Suprapubic skin (tissue), 4 donors: ENCODE measurements around the gene ATP2C2. TPM values are rescaled to one million over a fixed set of nuclear protein-coding genes. Genes with fewer than 3 reads are reported as not detected.

Experiments
- DNase-seq, 2 donors: peaks; one replicate each; pipeline ENCODE4 v3.0.0-alpha.2; 2019; ENCODE audit warnings: low spot score in 2 of 2
- H3K27ac ChIP-seq: fragments of 200-600 bp; sonication (generic); one replicate; pipeline ENCODE4 v1.5.1; 2019
- H3K27me3 ChIP-seq: fragments of 200-600 bp; sonication (generic); one replicate; pipeline ENCODE4 v1.5.1; 2019
- H3K36me3 ChIP-seq: fragments of 200-600 bp; sonication (generic); one replicate; pipeline ENCODE4 v1.5.1; 2019
- H3K4me1 ChIP-seq: fragments of 200-600 bp; sonication (generic); one replicate; pipeline ENCODE4 v1.5.1; 2019
- H3K4me3 ChIP-seq: fragments of 200-600 bp; sonication (generic); one replicate; pipeline ENCODE4 v1.5.1; 2019; ENCODE audit warnings: mild to moderate bottlenecking
- H3K9me3 ChIP-seq: fragments of 200-600 bp; sonication (generic); one replicate; pipeline ENCODE4 v1.5.1; 2019
- CTCF ChIP-seq, 2 donors: fragments of 200-600 bp in 1 of 2; fragments of 450-650 bp in 1 of 2; sonication (generic) in 1 of 2; IDR thresholded peaks; one replicate each; pipeline ENCODE4 v1.5.1; 2016 to 2019; ENCODE audit warnings: antibody characterized with exemption in 2 of 2, mild to moderate bottlenecking in 1 of 2, moderate library complexity in 1 of 2
- EP300 ChIP-seq: sonication (generic); formaldehyde crosslinking; IDR thresholded peaks from one replicate; pipeline ENCODE4 v1.6.1; 2017; ENCODE audit warnings: antibody characterized with exemption
- POLR2A ChIP-seq, 2 donors: fragments of 450-650 bp; IDR thresholded peaks; one replicate each; pipeline ENCODE4 v1.6.1; 2017; ENCODE audit warnings: antibody characterized with exemption in 2 of 2, mild to moderate bottlenecking in 2 of 2, moderate library complexity in 2 of 2
- POLR2AphosphoS5 ChIP-seq, 3 donors: sonication (generic); formaldehyde crosslinking; IDR thresholded peaks; one replicate each; pipeline ENCODE4 v1.6.1; 2017; ENCODE audit warnings: antibody characterized with exemption in 3 of 3
- WGBS: methylation state at CpG from one replicate; pipeline ENCODE4 v1.1.5; 2018; 5-methylcytosine and 5-hydroxymethylcytosine counted together
- total RNA-seq, 4 donors: library from RNA; depleted of rRNA; stranded (reverse); fragments of >200 nt; gene quantifications; one replicate each; pipeline ENCODE4 v1.1.0, GENCODE V29; 2016

ATP2C2 gene
- 10 to 100 TPM; 28.0 to 85.6 (median 40.3) TPM for total RNA-seq

GRCh38 chr16:84368308-84368996 lies at the start of gene ATP2C2:
Gene ATP2C2, plus strand, starts transcription at chr16:84368538. Its CDS starts 78 bp downstream, at chr16:84368616.
- Histone ChIP-seq H3K27ac (no peak within 1 kb of the TSS), H3K9me3 (no peaks in the 10 kb centered on the region), H3K36me3 (no peaks in the 10 kb centered on the region), H3K4me3 (peak within 1 kb of the TSS; percentile 41), H3K27me3 (peaks cover 56% of the 10 kb centered on the region), H3K4me1 (peaks cover 11% of the 10 kb centered on the region)
- no peak for DNase-seq
- 7% methylated on average over 19 of the region's 66 CpGs for WGBS
- TF ChIP-seq POLR2AphosphoS5 (IDR thresholded peaks at IDR 0.05) (no peak), EP300 (no peak), POLR2A (IDR thresholded peaks at IDR 0.05) (no peak), CTCF (IDR thresholded peaks at IDR 0.05) (no peak)

DNA sequence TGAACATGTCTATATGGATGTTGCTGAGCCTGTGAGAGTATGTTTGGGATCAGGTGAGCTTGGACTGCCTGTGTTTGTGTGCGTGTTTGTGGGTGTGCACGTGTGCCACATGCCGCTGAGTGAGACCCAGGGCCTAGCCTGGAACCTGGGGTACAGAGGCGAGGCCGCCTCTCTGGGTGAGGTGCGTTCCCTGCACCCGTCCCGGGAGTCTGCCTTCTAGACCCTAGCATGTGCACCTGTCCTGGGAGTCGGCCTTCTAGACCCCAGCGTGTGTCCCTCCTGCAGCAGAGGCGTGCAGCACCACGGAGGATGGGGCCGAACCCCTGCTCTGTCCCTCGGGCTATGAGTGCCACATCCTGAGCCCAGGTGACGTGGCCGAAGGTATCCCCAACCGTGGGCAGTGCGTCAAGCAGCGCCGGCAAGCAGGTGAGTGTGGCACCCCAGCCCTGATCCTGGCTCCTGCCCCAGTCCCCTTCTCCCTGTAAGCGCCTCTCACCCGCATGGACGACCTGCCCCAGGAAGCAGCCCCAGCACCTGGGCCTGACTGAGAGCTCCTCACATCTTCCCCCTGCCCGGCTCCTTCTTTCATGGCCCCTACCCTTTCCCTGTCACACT lies 49.1 kb upstream of the ATP2C2 start:
- TF ChIP-seq CTCF (IDR thresholded peaks at IDR 0.05) (no peak), EP300 (no peak), POLR2AphosphoS5 (IDR thresholded peaks at IDR 0.05) (no peak), POLR2A (IDR thresholded peaks at IDR 0.05) (no peak)
- H3K4me3 ChIP-seq = no peak overlapping the region
- no peak overlapping the region for H3K27ac ChIP-seq
- no peaks in the 10 kb centered on the region for H3K36me3 ChIP-seq
- DNase-seq = no peak
- no peaks in the 10 kb centered on the region for H3K4me1 ChIP-seq
- H3K9me3 ChIP-seq = peaks cover 5% of the 10 kb centered on the region
- peaks cover 5% of the 10 kb centered on the region for H3K27me3 ChIP-seq
- 97% methylated on average over 10 of the region's 24 CpGs for WGBS

GRCh38 chr16:84320511-84320910 lies 47.8 kb upstream of the ATP2C2 start:
- peaks cover 5% of the 10 kb centered on the region for H3K27me3 ChIP-seq
- peaks cover 5% of the 10 kb centered on the region for H3K9me3 ChIP-seq
- WGBS = 73% methylated on average over 5 of the region's 5 CpGs
- no peak overlapping the region for H3K27ac ChIP-seq
- H3K4me1 ChIP-seq = no peaks in the 10 kb centered on the region
- no peak for DNase-seq
- TF ChIP-seq POLR2AphosphoS5 (IDR thresholded peaks at IDR 0.05) = no peak
- no peak for TF ChIP-seq EP300
- no peak for TF ChIP-seq POLR2A (IDR thresholded peaks at IDR 0.05)
- no peak for TF ChIP-seq CTCF (IDR thresholded peaks at IDR 0.05)
- H3K4me3 ChIP-seq = no peak overlapping the region
- H3K36me3 ChIP-seq = no peaks in the 10 kb centered on the region

GRCh38 chr16:84321932-84322331 lies 46.4 kb upstream of the ATP2C2 start:
- H3K9me3 ChIP-seq = peaks cover 5% of the 10 kb centered on the region
- no peaks in the 10 kb centered on the region for H3K4me1 ChIP-seq
- TF ChIP-seq POLR2AphosphoS5 (IDR thresholded peaks at IDR 0.05) = no peak
- no peak for TF ChIP-seq CTCF (IDR thresholded peaks at IDR 0.05)
- TF ChIP-seq EP300 = no peak
- no peak for TF ChIP-seq POLR2A (IDR thresholded peaks at IDR 0.05)
- H3K4me3 ChIP-seq = no peak overlapping the region
- DNase-seq = no peak
- peaks cover 5% of the 10 kb centered on the region for H3K27me3 ChIP-seq
- no peaks in the 10 kb centered on the region for H3K36me3 ChIP-seq
- 47% methylated on average over 4 of the region's 4 CpGs for WGBS
- no peak overlapping the region for H3K27ac ChIP-seq

- 65% methylated on average over 4 of the region's 4 CpGs for WGBS
- Histone ChIP-seq H3K4me3 (no peak overlapping the region), H3K9me3 (peaks cover 3% of the 10 kb centered on the region), H3K36me3 (no peaks in the 10 kb centered on the region), H3K27me3 (peaks cover 5% of the 10 kb centered on the region), H3K4me1 (no peaks in the 10 kb centered on the region), H3K27ac (no peak overlapping the region)
- DNase-seq = no peak
- TF ChIP-seq CTCF (IDR thresholded peaks at IDR 0.05) (no peak), POLR2A (IDR thresholded peaks at IDR 0.05) (no peak), POLR2AphosphoS5 (IDR thresholded peaks at IDR 0.05) (no peak), EP300 (no peak)
Observed at GRCh38 chr16:84322749-84323148, 45.6 kb upstream of the ATP2C2 start.
